HL-60 (cell line): Measurements from ENCODE around the gene RETREG2.

Experiments
- DNase-seq, 2 experiments: peaks; one replicate each; pipeline ENCODE4 v3.0.0-alpha.2; 2010 to 2020; ENCODE audit warnings: low read depth in 1 of 2, low spot score in 1 of 2
- H3K27ac ChIP-seq: fragments of 250-450 bp; sonication (Bioruptor Pico); replicated peaks from 2 replicates; pipeline ENCODE4 v1.5.1; 2020; ENCODE audit warnings: mild to moderate bottlenecking, moderate library complexity
- H3K27me3 ChIP-seq: fragments of 250-450 bp; sonication (Bioruptor Pico); 2 replicates; pipeline ENCODE4 v1.5.1; 2021; ENCODE audit warnings: mild to moderate bottlenecking, moderate library complexity; ENCODE audit not compliant: insufficient read depth, poor library complexity, severe bottlenecking
- H3K4me3 ChIP-seq: replicated peaks from 2 replicates; pipeline ENCODE4 v1.5.1; 2011; ENCODE audit warnings: mild to moderate bottlenecking, control low read depth, low read length; ENCODE audit not compliant: insufficient read depth
- CTCF ChIP-seq: IDR thresholded peaks from one replicate; pipeline ENCODE4 v1.5.1; 2011; ENCODE audit warnings: low read length, control low read depth, inconsistent platforms; ENCODE audit not compliant: insufficient read depth
- GABPA ChIP-seq: IDR thresholded peaks from 2 replicates; pipeline ENCODE4 v1.6.1; 2012; ENCODE audit warnings: low read depth
- POLR2AphosphoS5 ChIP-seq: IDR thresholded peaks from 2 replicates; pipeline ENCODE4 v1.6.1; 2012; ENCODE audit warnings: low read depth
- REST ChIP-seq: IDR thresholded peaks from 2 replicates; pipeline ENCODE4 v1.6.1; 2012; ENCODE audit warnings: low read depth; ENCODE audit not compliant: insufficient replicate concordance
- SPI1 ChIP-seq: IDR thresholded peaks from 2 replicates; pipeline ENCODE4 v1.6.1; 2012; ENCODE audit warnings: low read depth, mild to moderate bottlenecking, borderline replicate concordance
- long read RNA-seq: library from polyadenylated mRNA; unstranded; transcript quantifications from one replicate; pipeline ENCODE4 v2.0.0, GENCODE V29; 2020

Gene RETREG2
- long read RNA-seq, full-length matches to known transcripts, result 2 of 15 reads
- long read RNA-seq, partial matches to known transcripts, result 3 of 15 reads
- long read RNA-seq, other reads (novel, unspliced or antisense), result 10 of 15 reads

- peak within 1 kb of the TSS; percentile 91 for H3K27ac ChIP-seq
These were observed at the start of gene RETREG2 for GRCh38 chr2:219177552-219178376. TSS of gene RETREG2 (plus strand) at chr2:219178275. CDS start at chr2:219178353, 78 bp downstream.

GRCh38 chr2:219128396-219128795, 49.7 kb upstream of the RETREG2 start:
- DNase-seq, result peak in 1 of 2 experiments; percentile 22

More at GRCh38 chr2:219177552-219178376, at the start of gene RETREG2:
- Histone ChIP-seq H3K27me3 (no peaks in the 10 kb centered on the region), H3K4me3 (peak within 1 kb of the TSS; percentile 79)
- peak; percentile 76 to 90 for DNase-seq
- TF ChIP-seq CTCF (no peak), GABPA (no peak), REST (peak; percentile 50), POLR2AphosphoS5 (peak; percentile 52; the same call in 1 of the 2 replicates)

More at GRCh38 chr2:219128396-219128795, 49.7 kb upstream of the RETREG2 start:
- TF ChIP-seq GABPA, result no peak
- no peak for TF ChIP-seq SPI1
- TF ChIP-seq CTCF, result no peak
- TF ChIP-seq POLR2AphosphoS5, result no peak
- no peak for TF ChIP-seq REST
- H3K27ac ChIP-seq, result no peak overlapping the region
- H3K27me3 ChIP-seq, result no peaks in the 10 kb centered on the region
- H3K4me3 ChIP-seq, result no peak overlapping the region
